ENCODE data around the gene NACAD.

GRCh38 chr7:45075355-45075644, 13.5 kb downstream of the NACAD start:
- TF ChIP-seq EZH2phosphoT487 (IDR thresholded peaks at IDR 0.05; ENCODE audit: borderline replicate concordance, low read length) (no peak), CTCF (IDR thresholded peaks at IDR 0.05; ENCODE audit: low read depth, low read length, poor library complexity, severe bottlenecking) (no peak)

Measured in DOHH2 (cell line).